Upper lobe of right lung (tissue), 1 donor: ENCODE results near the gene TENM4. TPM values are rescaled to one million over a fixed set of nuclear protein-coding genes. Genes with fewer than 3 reads are reported as not detected.
A peak's percentile ranks its signal among the peaks of the same experiment; 100 is the strongest.

ENCODE experiments used
- ATAC-seq: fragments of 200-7000 bp; cut with Tn5 transposase; one replicate; pipeline ENCODE4 v1.9.1; 2020; ENCODE audit warnings: mild to moderate bottlenecking, moderate library complexity
- DNase-seq: peaks from one replicate; pipeline ENCODE4 v3.0.0-alpha.2; 2020
- H3K27ac ChIP-seq: fragments of 200-600 bp; one replicate; pipeline ENCODE4 v1.8.0; 2022
- H3K27me3 ChIP-seq: fragments of 200-600 bp; one replicate; pipeline ENCODE4 v1.8.0; 2022; ENCODE audit warnings: mild to moderate bottlenecking
- H3K36me3 ChIP-seq: fragments of 200-600 bp; one replicate; pipeline ENCODE4 v1.8.0; 2022
- H3K4me1 ChIP-seq: fragments of 200-600 bp; one replicate; pipeline ENCODE4 v1.8.0; 2022
- H3K4me3 ChIP-seq: fragments of 200-600 bp; one replicate; pipeline ENCODE4 v1.8.0; 2022; ENCODE audit warnings: mild to moderate bottlenecking
- H3K9me3 ChIP-seq: fragments of 200-600 bp; one replicate; pipeline ENCODE4 v1.8.0; 2022
- intact Hi-C: fragments of 100-400 bp; cut with DNase I; formaldehyde crosslinking; loops from one replicate; pipeline ENCODE4 v1.11.0; 2022
- total RNA-seq: library from RNA; stranded (reverse); fragmentation: NEBNext Ultra II Directional; extraction: Animal tissue kit (Norgen Biotek cat#: 25700); gene quantifications from one replicate; pipeline ENCODE4 v1.2.1, GENCODE V29; 2021
- TF ChIP-seq, protein P1 (sequence below): fragments of 200-600 bp; IDR thresholded peaks from one replicate; pipeline ENCODE4 v1.8.0; 2022; ENCODE audit warnings: antibody characterized with exemption
- donor health status: DM: no; HTN: yes; CAD: no; lungs with severe emphysema.

TENM4 gene
- total RNA-seq, 1 donor from 2014 or later: 4.3 TPM

DNA sequence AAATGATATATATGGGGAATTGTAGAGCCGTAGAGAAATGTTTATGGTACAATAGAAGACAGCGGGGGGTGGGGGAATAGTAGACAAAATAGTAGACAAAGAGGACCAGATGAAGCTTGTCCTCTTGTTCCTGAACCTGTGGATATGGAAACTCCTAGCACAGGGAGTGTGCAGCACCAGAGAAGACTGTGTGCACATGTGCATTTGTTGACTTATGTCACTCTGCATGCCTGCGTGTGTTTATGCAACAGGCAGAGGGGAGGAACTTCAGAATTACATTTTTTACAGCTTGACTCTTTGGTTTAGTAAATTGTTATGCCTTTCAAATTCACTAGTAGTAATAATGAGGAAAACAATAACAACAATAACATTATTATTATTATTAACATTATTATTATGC is 36.0 kb downstream of the TENM4 start:
- intact Hi-C loops: no loop called here
- no peaks in the 10 kb centered on the region for H3K36me3 ChIP-seq
- DNase-seq (no peak), ATAC-seq (no peak)
- H3K27ac ChIP-seq: no peak overlapping the region
- H3K9me3 ChIP-seq: no peaks in the 10 kb centered on the region
- H3K4me1 ChIP-seq: no peaks in the 10 kb centered on the region
- TF ChIP-seq, protein P1, sequence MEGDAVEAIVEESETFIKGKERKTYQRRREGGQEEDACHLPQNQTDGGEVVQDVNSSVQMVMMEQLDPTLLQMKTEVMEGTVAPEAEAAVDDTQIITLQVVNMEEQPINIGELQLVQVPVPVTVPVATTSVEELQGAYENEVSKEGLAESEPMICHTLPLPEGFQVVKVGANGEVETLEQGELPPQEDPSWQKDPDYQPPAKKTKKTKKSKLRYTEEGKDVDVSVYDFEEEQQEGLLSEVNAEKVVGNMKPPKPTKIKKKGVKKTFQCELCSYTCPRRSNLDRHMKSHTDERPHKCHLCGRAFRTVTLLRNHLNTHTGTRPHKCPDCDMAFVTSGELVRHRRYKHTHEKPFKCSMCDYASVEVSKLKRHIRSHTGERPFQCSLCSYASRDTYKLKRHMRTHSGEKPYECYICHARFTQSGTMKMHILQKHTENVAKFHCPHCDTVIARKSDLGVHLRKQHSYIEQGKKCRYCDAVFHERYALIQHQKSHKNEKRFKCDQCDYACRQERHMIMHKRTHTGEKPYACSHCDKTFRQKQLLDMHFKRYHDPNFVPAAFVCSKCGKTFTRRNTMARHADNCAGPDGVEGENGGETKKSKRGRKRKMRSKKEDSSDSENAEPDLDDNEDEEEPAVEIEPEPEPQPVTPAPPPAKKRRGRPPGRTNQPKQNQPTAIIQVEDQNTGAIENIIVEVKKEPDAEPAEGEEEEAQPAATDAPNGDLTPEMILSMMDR: no peak
- H3K4me3 ChIP-seq: no peak overlapping the region
- no peaks in the 10 kb centered on the region for H3K27me3 ChIP-seq

DNA sequence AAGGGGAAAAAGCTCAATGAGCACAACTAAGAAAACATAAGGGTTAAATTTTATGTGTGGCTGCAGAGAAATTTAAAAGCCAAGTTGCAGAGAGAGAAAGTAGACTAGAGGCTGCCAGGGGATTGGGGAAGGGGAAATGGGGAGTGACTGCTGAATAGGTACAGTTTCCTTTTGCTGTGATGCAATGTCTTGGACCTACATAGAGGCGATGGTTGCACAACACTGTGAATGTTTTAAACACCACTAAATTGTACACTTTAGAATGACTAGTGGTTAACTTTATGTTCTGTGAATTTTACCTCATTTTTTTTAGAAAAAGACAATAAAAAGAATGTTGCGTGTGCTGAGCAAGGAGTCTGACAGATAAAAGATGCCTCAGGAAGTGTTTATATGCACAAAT is 36.5 kb downstream of the TENM4 start:
- no peak overlapping the region for H3K4me3 ChIP-seq
- no peak overlapping the region for H3K27ac ChIP-seq
- DNase-seq (no peak), ATAC-seq (peak; percentile 63)
- no peaks in the 10 kb centered on the region for H3K36me3 ChIP-seq
- no peaks in the 10 kb centered on the region for H3K9me3 ChIP-seq
- TF ChIP-seq, protein P1: no peak
- H3K4me1 ChIP-seq: no peaks in the 10 kb centered on the region
- intact Hi-C loops: no loop called here
- H3K27me3 ChIP-seq: no peaks in the 10 kb centered on the region

DNA sequence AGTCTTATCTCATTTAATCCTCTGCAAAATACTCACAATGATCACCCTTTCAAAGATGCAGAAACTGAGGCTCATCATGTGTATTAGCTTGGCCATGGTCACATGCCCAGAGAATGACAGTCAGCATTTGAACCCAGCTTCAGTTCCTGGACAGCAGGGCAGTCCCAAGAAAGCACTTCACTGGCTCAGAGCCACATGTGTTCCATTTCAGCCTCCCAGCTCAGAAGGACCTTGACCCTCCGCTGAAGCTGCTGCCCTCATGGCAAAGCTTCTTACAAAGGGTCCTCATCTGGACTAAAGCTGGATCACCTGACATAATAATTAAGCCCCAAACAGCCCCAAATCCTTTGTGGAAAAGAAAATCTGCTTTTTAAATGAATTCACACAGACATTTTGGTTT is 37.0 kb downstream of the TENM4 start:
- Histone ChIP-seq H3K27me3 (no peaks in the 10 kb centered on the region), H3K9me3 (no peaks in the 10 kb centered on the region), H3K27ac (no peak overlapping the region), H3K4me3 (no peak overlapping the region), H3K4me1 (no peaks in the 10 kb centered on the region), H3K36me3 (no peaks in the 10 kb centered on the region)
- intact Hi-C loops: no loop called here
- no peak for DNase-seq
- TF ChIP-seq, protein P1: no peak
- no peak for ATAC-seq

DNA sequence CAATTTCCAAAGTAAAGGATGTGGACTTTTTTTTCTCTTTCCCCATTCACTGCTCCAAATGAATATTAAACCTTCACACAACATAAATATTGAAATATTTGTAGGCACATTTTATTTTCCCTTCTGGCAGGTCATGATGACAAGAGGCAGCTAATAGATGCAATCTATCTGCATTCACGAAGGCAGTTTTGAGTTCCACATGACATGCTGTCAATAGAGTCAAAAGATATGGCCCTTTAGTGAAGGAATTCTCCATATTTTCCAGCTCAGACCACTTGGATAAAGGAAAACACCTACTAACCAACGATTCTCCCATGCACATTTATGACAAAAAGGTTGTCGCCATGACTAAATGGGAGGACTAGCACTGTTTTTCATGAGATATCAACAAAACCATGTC is 37.9 kb downstream of the TENM4 start:
- intact Hi-C loops: no loop called here
- DNase-seq (no peak), ATAC-seq (no peak)
- Histone ChIP-seq H3K9me3 (no peaks in the 10 kb centered on the region), H3K27ac (no peak overlapping the region), H3K36me3 (no peaks in the 10 kb centered on the region), H3K4me3 (no peak overlapping the region), H3K4me1 (no peaks in the 10 kb centered on the region), H3K27me3 (no peaks in the 10 kb centered on the region)
- TF ChIP-seq, protein P1: no peak

DNA sequence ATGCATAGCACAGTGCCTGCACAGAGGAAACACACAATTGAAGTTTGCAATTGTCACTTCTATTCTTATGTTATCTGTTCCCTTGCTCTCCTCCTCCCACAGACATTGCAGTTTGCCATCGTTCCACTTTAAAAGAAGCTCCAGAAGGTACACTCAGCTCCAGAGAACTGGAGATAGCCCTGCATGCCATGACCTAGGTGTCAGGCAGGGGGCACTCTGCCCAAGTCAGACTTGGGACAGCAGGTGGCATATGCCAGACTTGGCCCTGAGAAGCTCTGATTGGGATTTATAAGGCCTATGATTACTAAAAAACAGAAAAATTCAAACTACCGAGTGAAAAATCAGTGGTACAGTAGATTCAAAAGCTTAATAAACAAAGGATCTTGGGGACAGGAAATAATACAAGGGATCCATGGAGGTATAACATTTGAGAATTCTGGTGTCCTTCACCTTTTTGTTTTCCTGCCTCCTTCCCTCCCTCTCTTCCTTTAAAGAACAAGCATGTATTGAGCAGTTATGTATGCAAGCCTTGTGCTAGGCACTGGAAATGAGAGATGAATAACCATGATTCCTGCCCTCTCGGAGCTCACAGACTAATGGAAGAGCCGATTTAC is 40.0 kb downstream of the TENM4 start:
- TF ChIP-seq, protein P1: peak; percentile 58
- Histone ChIP-seq H3K4me3 (no peak overlapping the region), H3K27ac (no peak overlapping the region), H3K36me3 (no peaks in the 10 kb centered on the region), H3K27me3 (no peaks in the 10 kb centered on the region), H3K4me1 (no peaks in the 10 kb centered on the region), H3K9me3 (no peaks in the 10 kb centered on the region)
- DNase-seq: peak; percentile 67
- peak; percentile 81 for ATAC-seq
- intact Hi-C loops: no loop called here

DNA sequence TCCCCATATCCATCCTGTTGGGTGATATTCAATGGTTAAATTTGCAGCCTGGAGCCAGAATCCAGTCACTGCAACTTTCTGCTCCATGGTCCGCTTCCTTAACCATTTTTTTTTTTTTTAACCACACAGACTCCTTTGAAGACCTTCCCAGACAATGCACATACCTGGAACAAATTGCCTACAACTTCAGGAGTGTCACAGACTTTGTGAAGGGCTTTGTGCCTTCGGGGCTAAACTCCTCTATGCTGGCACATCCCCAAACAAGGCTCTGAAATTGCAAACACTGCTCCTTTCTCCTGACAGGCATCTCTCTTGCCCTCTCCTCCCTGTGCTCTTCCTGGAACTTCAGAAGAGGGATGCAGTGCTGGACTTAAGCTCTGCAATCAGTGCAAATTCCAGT is 40.6 kb downstream of the TENM4 start:
- DNase-seq (no peak), ATAC-seq (no peak)
- H3K27me3 ChIP-seq: no peaks in the 10 kb centered on the region
- no peaks in the 10 kb centered on the region for H3K36me3 ChIP-seq
- intact Hi-C loops: no loop called here
- no peak overlapping the region for H3K27ac ChIP-seq
- H3K9me3 ChIP-seq: no peaks in the 10 kb centered on the region
- no peak overlapping the region for H3K4me3 ChIP-seq
- H3K4me1 ChIP-seq: no peaks in the 10 kb centered on the region
- TF ChIP-seq, protein P1: no peak
